Measurements from ENCODE around the gene DIDO1.

DIDO1 gene

GRCh38 chr20:62829231-62830230 lies 96.8 kb downstream of the DIDO1 start:
- no peak for DNase-seq

- DNase-seq = no peak
These were observed 97.6 kb downstream of the DIDO1 start for GRCh38 chr20:62828511-62829230.

GRCh38 chr20:62828051-62828450 lies 98.3 kb downstream of the DIDO1 start:
- DNase-seq = no peak
